Type B pancreatic cell (in vitro differentiated cells): Measurements from ENCODE around the gene DDB1. TPM values are rescaled to one million over a fixed set of nuclear protein-coding genes. Genes with fewer than 3 reads are reported as not detected.
A peak's percentile ranks its signal among the peaks of the same experiment; 100 is the strongest.

Experiments used
- DNase-seq: peaks from one replicate; pipeline ENCODE4 v3.0.0; 2021; ENCODE audit warnings: mixed read lengths; ENCODE audit not compliant: unreplicated experiment; ENCODE audit errors: extremely low spot score
- H3K27ac Mint-ChIP-seq: 2 replicates; pipeline ENCODE4 v1.8.0; 2021; ENCODE audit warnings: mild to moderate bottlenecking, mixed read lengths
- H3K27me3 Mint-ChIP-seq: 2 replicates; pipeline ENCODE4 v1.8.0; 2021; ENCODE audit warnings: mixed read lengths
- H3K36me3 Mint-ChIP-seq: 2 replicates; pipeline ENCODE4 v1.8.0; 2021; ENCODE audit warnings: mixed read lengths
- H3K4me1 Mint-ChIP-seq: one replicate; pipeline ENCODE4 v1.8.0; 2021; ENCODE audit warnings: mixed read lengths; ENCODE audit not compliant: unreplicated experiment
- H3K4me3 Mint-ChIP-seq: 2 replicates; pipeline ENCODE4 v1.8.0; 2021; ENCODE audit warnings: mild to moderate bottlenecking, mixed read lengths
- H3K9me3 Mint-ChIP-seq: 2 replicates; pipeline ENCODE4 v1.8.0; 2021; ENCODE audit warnings: mixed read lengths
- CTCF ChIP-seq: fragments of 200-600 bp; sonication (generic); conservative IDR thresholded peaks from 2 replicates; pipeline ENCODE4 v1.5.0; 2021; ENCODE audit warnings: antibody characterized with exemption, mild to moderate bottlenecking
- total RNA-seq: library from RNA; stranded (reverse); gene quantifications from 2 replicates; pipeline ENCODE4 v1.2.1, GENCODE V29; 2021; ENCODE audit warnings: low replicate concordance

DDB1 gene
- total RNA-seq, 1 donor from 2014 or later, result 279 TPM

GRCh38 chr11:61358566-61358965 is 25.7 kb upstream of the DDB1 start:
- DNase-seq, result no peak
- no peak for TF ChIP-seq CTCF
- H3K27ac Mint-ChIP-seq, result no peak overlapping the region
- no peak overlapping the region for H3K4me3 Mint-ChIP-seq
- H3K4me1 Mint-ChIP-seq, result peaks cover 25% of the 10 kb centered on the region
- peaks cover 8% of the 10 kb centered on the region for H3K36me3 Mint-ChIP-seq
- no peaks in the 10 kb centered on the region for H3K27me3 Mint-ChIP-seq
- H3K9me3 Mint-ChIP-seq, result no peaks in the 10 kb centered on the region

DNA sequence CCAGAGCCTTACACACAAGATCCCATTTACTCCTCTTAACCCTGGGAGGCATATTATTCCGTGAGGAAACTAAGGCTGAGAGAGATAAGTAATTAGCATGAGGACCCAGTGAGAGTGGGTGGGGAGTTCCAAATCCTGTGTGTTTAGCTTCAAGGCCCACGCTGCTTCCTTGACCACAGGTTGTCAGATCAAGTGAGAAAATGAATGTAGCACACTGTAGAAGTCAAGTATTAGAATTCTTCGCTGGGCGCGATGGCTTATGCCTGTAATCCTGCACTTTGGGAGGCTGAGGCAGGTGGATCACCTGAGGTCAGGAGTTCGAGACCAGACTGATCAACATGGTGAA is 25.0 kb upstream of the DDB1 start:
- peaks cover 15% of the 10 kb centered on the region for H3K36me3 Mint-ChIP-seq
- H3K4me1 Mint-ChIP-seq, result peaks cover 20% of the 10 kb centered on the region
- peak overlapping the region; percentile 31 for H3K4me3 Mint-ChIP-seq
- no peaks in the 10 kb centered on the region for H3K9me3 Mint-ChIP-seq
- no peak for DNase-seq
- H3K27me3 Mint-ChIP-seq, result no peaks in the 10 kb centered on the region
- TF ChIP-seq CTCF, result no peak
- H3K27ac Mint-ChIP-seq, result no peak overlapping the region

DNA sequence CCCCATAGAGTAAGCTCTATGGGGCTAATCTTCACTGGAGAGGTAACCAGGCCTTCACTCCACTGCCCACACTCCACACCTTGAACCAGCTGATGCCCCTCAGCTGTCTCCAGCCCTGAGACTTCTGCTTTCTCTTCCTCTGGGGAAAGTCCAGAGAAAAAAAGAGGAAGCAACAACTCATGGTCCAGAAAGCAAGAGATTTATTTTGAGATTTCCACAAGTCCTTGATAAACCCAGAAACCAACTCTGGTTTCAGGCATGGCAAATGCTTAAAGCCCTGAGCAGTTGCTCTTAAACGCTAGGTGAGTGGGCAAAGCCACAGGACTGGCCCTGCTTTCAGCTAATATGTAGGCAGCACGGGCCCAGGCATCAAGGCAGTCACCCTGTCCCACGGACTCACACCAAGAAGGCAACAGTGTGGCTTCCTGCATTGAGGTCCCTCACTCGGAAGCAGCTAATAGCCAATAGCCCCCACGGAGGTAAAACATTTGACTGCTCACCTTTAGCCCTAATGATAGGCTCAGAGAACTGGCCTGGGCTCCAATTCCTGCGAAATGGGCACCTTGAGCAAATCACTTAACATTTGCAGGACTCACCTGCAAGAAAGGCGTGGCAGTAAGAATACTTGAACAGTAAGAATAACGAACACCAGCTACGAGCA is 24.5 kb upstream of the DDB1 start:
- no peaks in the 10 kb centered on the region for H3K9me3 Mint-ChIP-seq
- peaks cover 13% of the 10 kb centered on the region for H3K36me3 Mint-ChIP-seq
- no peak for DNase-seq
- no peak overlapping the region for H3K27ac Mint-ChIP-seq
- no peak for TF ChIP-seq CTCF
- H3K4me3 Mint-ChIP-seq, result peak overlapping the region; percentile 31
- peaks cover 15% of the 10 kb centered on the region for H3K4me1 Mint-ChIP-seq
- no peaks in the 10 kb centered on the region for H3K27me3 Mint-ChIP-seq

DNA sequence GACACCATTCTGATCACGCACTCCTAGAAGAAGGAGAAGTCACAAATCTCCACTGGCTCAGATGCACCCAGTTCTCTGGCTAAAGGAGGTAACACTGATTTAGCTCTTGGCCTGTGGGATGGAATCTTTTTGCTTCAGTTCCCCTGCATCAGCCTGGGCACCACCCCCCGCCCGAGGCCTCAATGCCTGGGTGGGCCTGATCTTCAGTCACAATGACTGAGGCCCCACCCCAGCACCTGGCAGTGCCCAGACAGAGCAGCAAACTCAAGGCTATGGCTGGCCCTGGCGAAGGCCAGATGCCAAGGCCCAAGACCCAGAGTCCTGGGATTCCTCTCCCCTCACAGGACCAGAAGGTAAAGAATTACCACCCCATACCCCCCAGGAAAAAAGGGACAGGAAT is 23.8 kb upstream of the DDB1 start:
- Mint-ChIP-seq H3K4me3 (no peak overlapping the region), H3K4me1 (peaks cover 12% of the 10 kb centered on the region), H3K27me3 (no peaks in the 10 kb centered on the region), H3K27ac (no peak overlapping the region), H3K36me3 (peaks cover 10% of the 10 kb centered on the region), H3K9me3 (no peaks in the 10 kb centered on the region)
- no peak for DNase-seq
- no peak for TF ChIP-seq CTCF

DNA sequence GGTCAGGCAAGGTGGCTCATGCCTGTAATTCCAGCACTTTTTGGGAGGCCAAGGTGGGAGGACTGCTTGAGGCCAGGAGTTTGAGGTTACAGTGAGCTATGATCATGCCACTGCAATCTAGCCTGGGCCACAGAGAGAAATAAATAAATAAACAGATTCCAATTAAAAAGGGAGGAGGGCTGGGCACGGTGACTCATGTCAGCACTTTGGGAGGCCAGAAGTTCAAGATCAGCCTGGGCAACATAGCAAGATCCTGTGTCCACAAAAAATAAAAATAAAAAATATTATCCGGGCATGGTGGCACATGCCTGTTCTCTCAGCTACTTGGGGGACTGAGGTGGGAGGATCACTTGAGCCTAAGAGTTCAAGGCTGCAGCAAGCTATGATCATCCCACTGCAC is 21.3 kb upstream of the DDB1 start:
- no peak overlapping the region for H3K27ac Mint-ChIP-seq
- no peak for DNase-seq
- H3K27me3 Mint-ChIP-seq, result no peaks in the 10 kb centered on the region
- H3K9me3 Mint-ChIP-seq, result no peaks in the 10 kb centered on the region
- H3K4me1 Mint-ChIP-seq, result peaks cover under 1% of the 10 kb centered on the region
- TF ChIP-seq CTCF, result no peak
- H3K36me3 Mint-ChIP-seq, result peaks cover 10% of the 10 kb centered on the region
- no peak overlapping the region for H3K4me3 Mint-ChIP-seq
